WTC11 (cell line): ENCODE results near the gene NECAB3.

Source experiments
- ATF3 ChIP-seq: sonication (generic); formaldehyde crosslinking; conservative IDR thresholded peaks from 2 replicates; pipeline ENCODE4 v1.8.1; 2022; ENCODE audit warnings: mild to moderate bottlenecking, missing genetic modification reagents
- CTCF ChIP-seq: fragments of 200-600 bp; IDR thresholded peaks from 2 replicates; pipeline ENCODE4 v1.8.0; 2022; ENCODE audit warnings: antibody characterized with exemption
- ELF4 ChIP-seq: sonication (generic); formaldehyde crosslinking; IDR thresholded peaks from 2 replicates; pipeline ENCODE4 v1.8.1; 2022; ENCODE audit warnings: low read depth, mild to moderate bottlenecking, moderate library complexity, missing genetic modification reagents
- MXD4 ChIP-seq: fragments of 250-450 bp; sonication (Bioruptor Pico); IDR thresholded peaks from 2 replicates; pipeline ENCODE4 v1.8.0; 2021; ENCODE audit warnings: mild to moderate bottlenecking, moderate library complexity, borderline replicate concordance
- USF2 ChIP-seq: sonication (generic); formaldehyde crosslinking; IDR thresholded peaks from 2 replicates; pipeline ENCODE4 v1.8.1; 2023; ENCODE audit warnings: mild to moderate bottlenecking, missing genetic modification reagents, moderate library complexity

GRCh38 chr20:33693741-33694638 lies 19.8 kb upstream of the NECAB3 start:
- TF ChIP-seq CTCF (no peak), ATF3 (CRISPR knock-in tag) (no peak), ELF4 (no peak), MXD4 (CRISPR knock-in tag) (no peak), USF2 (CRISPR knock-in tag) (no peak)
